ENCODE data around the gene MAPK8.

- TF ChIP-seq POLR2AphosphoS5 (IDR thresholded peaks at IDR 0.05; ENCODE audit: low read depth, low read length) = no peak
- no peak for TF ChIP-seq POLR2A (IDR thresholded peaks at IDR 0.05; ENCODE audit: low read depth, low read length)
- TF ChIP-seq TAF1 (IDR thresholded peaks at IDR 0.05; ENCODE audit: borderline replicate concordance, low read depth, low read length) = no peak
Measured at GRCh38 chr10:48459270-48460150, 153.0 kb downstream of the MAPK8 start.
